C4-2B (cell line): ENCODE results near the gene SMIM11.
"Not testable (repeated sequence)": the region's sequence is repeated elsewhere in the genome, so short reads cannot be mapped to it uniquely, and the experiment has no call there.

Experiments
- H3K27ac ChIP-seq: fragments of 450-650 bp; 2 replicates; pipeline ENCODE4 v1.5.1; 2017
- ZFX ChIP-seq: fragments of 450-650 bp; IDR thresholded peaks from 2 replicates; pipeline ENCODE4 v1.6.1; 2017
- TF ChIP-seq, protein P1 (sequence below): fragments of 450-650 bp; conservative IDR thresholded peaks from 2 replicates; pipeline ENCODE4 v1.5.1; 2017; ENCODE audit warnings: mild to moderate bottlenecking

Gene SMIM11, protein sequence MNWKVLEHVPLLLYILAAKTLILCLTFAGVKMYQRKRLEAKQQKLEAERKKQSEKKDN

GRCh38 chr21:34374940-34375618 lies at the start of gene SMIM11:
SMIM11 (plus strand) TSS chr21:34375507; CDS start chr21:34379505, 3,998 bp downstream.
- not testable (repeated sequence) for H3K27ac ChIP-seq

DNA sequence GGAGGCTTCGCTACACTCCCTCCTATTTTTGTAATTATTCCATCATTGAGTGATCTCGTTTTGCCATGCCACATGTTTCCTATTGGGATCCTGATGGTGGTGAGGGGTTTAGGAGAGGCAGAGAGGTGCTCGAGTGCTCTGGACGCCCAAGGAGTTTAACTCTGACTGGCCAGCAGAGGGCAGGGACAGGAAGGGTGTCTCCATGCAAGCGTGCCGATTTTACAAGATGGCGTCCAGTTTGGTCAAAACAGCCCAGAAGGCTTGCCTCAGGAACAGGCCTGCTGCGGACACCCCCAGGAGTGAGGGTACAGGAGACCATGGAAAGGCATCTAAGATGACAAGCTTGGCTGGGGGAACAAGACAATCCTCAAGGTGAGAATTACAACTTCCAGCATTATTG lies 45.3 kb upstream of the SMIM11 start:
- no peak for TF ChIP-seq ZFX
- TF ChIP-seq, protein P1, sequence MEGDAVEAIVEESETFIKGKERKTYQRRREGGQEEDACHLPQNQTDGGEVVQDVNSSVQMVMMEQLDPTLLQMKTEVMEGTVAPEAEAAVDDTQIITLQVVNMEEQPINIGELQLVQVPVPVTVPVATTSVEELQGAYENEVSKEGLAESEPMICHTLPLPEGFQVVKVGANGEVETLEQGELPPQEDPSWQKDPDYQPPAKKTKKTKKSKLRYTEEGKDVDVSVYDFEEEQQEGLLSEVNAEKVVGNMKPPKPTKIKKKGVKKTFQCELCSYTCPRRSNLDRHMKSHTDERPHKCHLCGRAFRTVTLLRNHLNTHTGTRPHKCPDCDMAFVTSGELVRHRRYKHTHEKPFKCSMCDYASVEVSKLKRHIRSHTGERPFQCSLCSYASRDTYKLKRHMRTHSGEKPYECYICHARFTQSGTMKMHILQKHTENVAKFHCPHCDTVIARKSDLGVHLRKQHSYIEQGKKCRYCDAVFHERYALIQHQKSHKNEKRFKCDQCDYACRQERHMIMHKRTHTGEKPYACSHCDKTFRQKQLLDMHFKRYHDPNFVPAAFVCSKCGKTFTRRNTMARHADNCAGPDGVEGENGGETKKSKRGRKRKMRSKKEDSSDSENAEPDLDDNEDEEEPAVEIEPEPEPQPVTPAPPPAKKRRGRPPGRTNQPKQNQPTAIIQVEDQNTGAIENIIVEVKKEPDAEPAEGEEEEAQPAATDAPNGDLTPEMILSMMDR = no peak; the same call in 1 of the 2 replicates
- no peak overlapping the region for H3K27ac ChIP-seq

DNA sequence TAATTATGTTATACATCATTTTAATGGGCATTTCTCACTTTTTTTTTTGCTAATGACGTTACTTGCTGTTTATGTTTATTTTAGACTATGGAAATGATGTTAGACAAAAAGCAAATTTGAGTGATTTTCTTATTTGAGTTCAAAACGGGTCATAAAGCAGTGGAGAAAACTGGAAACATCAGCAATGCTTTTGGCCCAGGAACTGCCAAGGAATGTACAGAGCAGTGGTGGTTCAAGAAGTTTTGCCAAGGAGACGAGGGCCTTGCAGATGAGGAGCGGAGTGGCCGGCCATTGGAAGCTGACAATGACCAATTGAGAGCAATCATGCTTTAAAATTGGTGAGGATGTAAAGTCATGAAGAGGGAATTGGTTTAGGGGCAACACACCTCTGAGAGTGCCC lies 43.6 kb upstream of the SMIM11 start:
- no peak overlapping the region for H3K27ac ChIP-seq
- TF ChIP-seq, protein P1 = no peak

GRCh38 chr21:34332347-34332746 lies 43.0 kb upstream of the SMIM11 start:
- H3K27ac ChIP-seq = no peak overlapping the region
- TF ChIP-seq, protein P1 = no peak
- no peak for TF ChIP-seq ZFX

- no peak for TF ChIP-seq ZFX
- H3K27ac ChIP-seq = no peak overlapping the region
These were observed 42.1 kb upstream of the SMIM11 start for GRCh38 chr21:34333121-34333739.

DNA sequence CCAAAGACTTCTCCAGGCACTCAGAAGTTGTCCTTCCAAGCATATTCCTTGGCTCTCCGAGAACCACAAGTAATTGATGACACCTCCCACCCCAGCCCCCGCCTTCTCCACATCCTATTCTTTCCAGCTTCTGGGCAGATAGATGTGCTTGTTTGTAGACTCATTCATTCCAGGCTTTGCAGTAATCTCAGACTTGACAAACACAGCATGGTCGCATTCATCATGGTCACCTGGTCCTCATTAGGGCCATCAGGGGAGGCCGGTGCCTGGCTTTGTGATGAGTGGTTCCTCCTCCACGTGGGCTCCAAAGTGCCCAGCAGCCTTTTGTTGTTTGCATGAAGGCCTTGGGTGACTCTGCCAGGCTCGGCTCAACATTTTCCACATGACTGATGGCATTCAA lies 40.0 kb upstream of the SMIM11 start:
- TF ChIP-seq ZFX = no peak
- H3K27ac ChIP-seq = no peak overlapping the region

DNA sequence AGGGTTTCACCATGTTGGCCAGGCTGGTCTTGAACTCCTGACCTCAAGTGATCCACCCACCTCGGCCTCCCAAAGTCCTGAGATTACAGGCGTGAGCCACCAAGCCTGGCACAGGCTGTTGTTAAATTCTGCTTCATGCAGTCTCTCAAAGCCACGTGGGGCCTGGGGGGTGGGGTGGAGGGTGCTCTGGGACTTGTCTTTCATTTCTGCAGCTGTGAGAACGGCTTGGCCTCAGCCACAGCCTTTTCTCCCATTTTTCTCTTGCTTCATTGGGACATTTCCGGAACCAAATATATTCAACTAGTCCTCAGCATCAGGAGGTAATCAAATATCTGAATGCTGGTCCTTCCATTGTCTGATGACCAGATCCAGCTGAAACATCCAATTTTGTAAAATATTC lies 39.1 kb upstream of the SMIM11 start:
- TF ChIP-seq, protein P1 = no peak
- no peak for TF ChIP-seq ZFX
- H3K27ac ChIP-seq = no peak overlapping the region

DNA sequence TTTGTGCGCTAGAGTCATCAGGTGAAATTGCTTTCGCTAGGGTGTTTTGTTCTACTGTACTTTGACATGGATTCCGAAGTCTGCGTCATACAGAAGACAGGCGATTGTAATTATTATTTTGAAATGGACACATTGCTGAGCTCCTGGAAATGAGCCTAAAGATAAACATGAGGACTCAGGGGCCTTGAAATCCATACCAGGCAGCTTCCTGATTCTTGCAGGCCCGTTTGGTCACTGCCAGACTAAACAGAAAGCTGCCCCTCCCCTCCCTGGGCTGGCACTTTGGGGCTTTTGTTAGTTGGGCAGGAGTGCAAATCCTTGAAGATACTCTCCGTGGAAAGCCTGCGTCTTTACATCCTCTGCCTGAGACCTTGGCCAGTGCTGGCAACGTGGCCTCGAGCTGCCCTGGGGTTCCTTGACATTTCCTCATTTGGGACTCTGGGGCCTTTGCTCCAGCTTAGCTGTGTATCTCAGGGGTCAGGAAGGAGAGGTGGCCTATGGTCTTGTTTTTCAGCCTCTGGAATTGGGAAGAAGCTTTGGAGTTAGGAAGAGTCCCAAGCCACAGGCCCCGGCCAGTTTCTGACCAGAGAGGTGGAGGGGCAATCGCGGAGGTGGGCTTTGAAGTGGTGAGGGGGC lies 38.4 kb upstream of the SMIM11 start:
- TF ChIP-seq ZFX = no peak
- TF ChIP-seq, protein P1 = no peak
- H3K27ac ChIP-seq = no peak overlapping the region

DNA sequence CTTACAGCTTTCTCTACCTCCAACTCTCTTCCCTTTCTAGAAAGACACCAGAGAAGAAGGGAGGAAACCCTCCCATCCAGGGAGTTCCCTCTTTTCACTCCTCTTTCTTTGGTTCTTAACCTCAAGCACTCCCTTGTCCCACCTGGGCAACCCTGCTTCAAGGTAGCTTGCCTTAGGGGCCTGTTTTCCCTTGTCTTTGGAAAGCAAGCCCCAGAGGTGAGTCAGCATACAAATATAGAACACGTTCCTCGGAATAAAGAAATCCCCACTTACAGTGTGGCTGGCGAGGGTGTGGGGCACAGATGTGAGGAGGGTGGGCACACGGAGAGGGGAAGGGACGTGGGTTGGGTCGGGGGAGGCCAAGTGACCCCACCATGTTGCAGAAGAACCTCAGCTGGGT lies 37.6 kb upstream of the SMIM11 start:
- no peak for TF ChIP-seq ZFX
- TF ChIP-seq, protein P1 = no peak
- no peak overlapping the region for H3K27ac ChIP-seq
